A673 (cell line): ENCODE measurements around the gene RSPH10B.
"Not testable (repeated sequence)": the region's sequence is repeated elsewhere in the genome, so short reads cannot be mapped to it uniquely, and the experiment has no call there.

Experiments
- CTCF ChIP-seq: fragments of 300-800, 200-600 bp; sonication (generic); conservative IDR thresholded peaks from 2 replicates; pipeline ENCODE4 v1.5.1; 2017; ENCODE audit warnings: low read depth, mild to moderate bottlenecking, antibody characterized with exemption, low read length, moderate library complexity, mixed read lengths
- EZH2 ChIP-seq: fragments of 200-600 bp; sonication (generic); IDR thresholded peaks from 2 replicates; pipeline ENCODE4 v1.6.1; 2017; ENCODE audit warnings: borderline replicate concordance, low read depth, mild to moderate bottlenecking, mixed read lengths, antibody characterized with exemption, low read length; ENCODE audit not compliant: poor library complexity, severe bottlenecking

GRCh38 chr7:5931905-5932644, 38.4 kb downstream of the RSPH10B start:
- not testable (repeated sequence) for TF ChIP-seq CTCF, EZH2
